GM19238 (cell line): ENCODE data around the gene ZNF184.
"Not testable (repeated sequence)": the region's sequence is repeated elsewhere in the genome, so short reads cannot be mapped to it uniquely, and the experiment has no call there.

ENCODE experiments used
- DNase-seq: peaks from one replicate; pipeline ENCODE4 v3.0.0; 2011; ENCODE audit warnings: low spot score; ENCODE audit not compliant: insufficient read length

The ZNF184 gene

GRCh38 chr6:27426045-27426620 is 46.8 kb downstream of the ZNF184 start:
- no peak for DNase-seq

GRCh38 chr6:27424851-27425250 is 48.1 kb downstream of the ZNF184 start:
- DNase-seq: not testable (repeated sequence)

GRCh38 chr6:27422651-27423332 is 50.1 kb downstream of the ZNF184 start:
- no peak for DNase-seq

GRCh38 chr6:27419363-27419762 is 53.5 kb downstream of the ZNF184 start:
- no peak for DNase-seq

- DNase-seq: no peak
Observed at GRCh38 chr6:27415898-27416297, 57.0 kb downstream of the ZNF184 start.

GRCh38 chr6:27414996-27415395 is 57.9 kb downstream of the ZNF184 start:
- no peak for DNase-seq

- no peak for DNase-seq
Observed at GRCh38 chr6:27414300-27414699, 58.6 kb downstream of the ZNF184 start.

- no peak for DNase-seq
Observed at GRCh38 chr6:27407153-27407814, 65.6 kb downstream of the ZNF184 start.

GRCh38 chr6:27406085-27406484 is 66.8 kb downstream of the ZNF184 start:
- no peak for DNase-seq

GRCh38 chr6:27400877-27401642 is 71.8 kb downstream of the ZNF184 start:
- DNase-seq: no peak
